Measurements from ENCODE around the gene GLDN. TPM values are rescaled to one million over a fixed set of nuclear protein-coding genes. Genes with fewer than 3 reads are reported as not detected.

Gene GLDN
- polyA plus RNA-seq, 3 donors = 0.13 to 0.74 (median 0.24) TPM

DNA sequence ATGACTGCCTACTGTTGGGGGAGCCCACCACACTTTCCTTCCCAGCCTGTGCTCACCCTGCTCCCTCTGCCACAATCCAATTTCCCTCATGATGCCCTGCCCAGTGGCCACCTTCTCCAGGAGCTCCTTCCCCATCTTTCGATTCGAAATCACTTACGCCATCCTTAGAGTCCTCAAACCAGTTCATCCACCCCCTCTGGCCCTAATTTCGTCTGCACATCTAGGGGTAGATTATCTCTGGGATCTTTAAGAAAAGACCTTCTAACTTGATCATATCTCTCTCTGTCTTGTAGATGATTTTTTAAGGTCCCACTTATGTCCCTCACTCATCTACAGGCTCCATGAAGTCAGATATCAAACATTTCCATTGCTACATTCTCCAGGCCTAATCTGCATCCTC, 20.1 kb upstream of the GLDN start:
- no peak for DNase-seq (ENCODE audit: low read depth in 3 of 3, low spot score in 2 of 3)

DNA sequence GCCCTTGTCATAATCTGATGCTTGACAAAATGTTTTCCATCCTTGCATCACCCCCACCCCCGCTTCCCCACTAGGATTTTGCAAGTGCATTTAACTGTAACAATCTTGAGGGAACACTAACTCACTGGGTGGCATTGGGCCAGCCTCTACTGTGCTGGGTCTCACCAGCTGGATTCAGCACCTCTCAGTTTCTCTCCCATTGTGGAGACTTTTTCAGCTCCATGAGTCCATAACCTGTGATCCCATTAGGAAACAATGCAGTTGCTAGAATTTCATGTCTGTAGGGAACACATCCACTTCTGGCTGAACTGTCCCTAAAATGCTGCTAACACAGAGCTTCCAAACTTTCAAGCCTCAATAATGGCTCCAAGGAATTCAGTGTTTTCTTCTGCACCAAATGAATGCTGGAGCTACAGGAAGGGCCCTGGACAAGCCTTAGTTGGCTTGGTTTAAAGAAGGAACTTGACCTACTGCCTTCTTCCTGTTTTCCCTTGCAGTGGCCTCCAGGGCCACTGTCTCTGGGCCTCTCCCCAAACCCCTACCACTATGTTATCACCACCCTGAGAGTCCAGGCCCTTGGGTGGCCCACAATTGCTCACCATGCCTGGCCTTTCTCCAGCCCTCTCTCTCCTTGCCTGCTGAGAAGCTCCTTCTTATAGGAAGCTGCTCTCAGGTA, 18.7 kb upstream of the GLDN start:
- DNase-seq (ENCODE audit: low read depth in 3 of 3, low spot score in 2 of 3) = no peak

DNA sequence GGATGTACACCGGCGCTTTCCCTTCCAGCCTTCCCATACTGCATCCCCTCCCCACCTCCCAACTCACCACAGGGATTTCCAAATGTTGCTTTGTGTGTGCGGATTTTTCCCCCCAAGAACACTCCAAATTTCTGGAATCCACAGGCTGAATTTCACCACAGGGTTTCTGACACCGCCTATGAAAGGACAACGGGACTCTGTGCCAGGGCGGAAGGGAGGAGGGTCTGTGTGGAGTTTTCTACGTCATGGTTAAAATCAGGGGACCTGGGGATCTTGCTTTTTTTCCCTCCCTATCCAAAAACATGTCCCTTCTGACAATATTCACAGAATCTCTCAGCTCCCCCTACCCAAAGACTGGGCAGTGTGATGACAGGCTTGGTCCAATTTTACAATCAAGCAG, 17.7 kb upstream of the GLDN start:
- DNase-seq (ENCODE audit: low read depth in 3 of 3, low spot score in 2 of 3) = no peak

DNA sequence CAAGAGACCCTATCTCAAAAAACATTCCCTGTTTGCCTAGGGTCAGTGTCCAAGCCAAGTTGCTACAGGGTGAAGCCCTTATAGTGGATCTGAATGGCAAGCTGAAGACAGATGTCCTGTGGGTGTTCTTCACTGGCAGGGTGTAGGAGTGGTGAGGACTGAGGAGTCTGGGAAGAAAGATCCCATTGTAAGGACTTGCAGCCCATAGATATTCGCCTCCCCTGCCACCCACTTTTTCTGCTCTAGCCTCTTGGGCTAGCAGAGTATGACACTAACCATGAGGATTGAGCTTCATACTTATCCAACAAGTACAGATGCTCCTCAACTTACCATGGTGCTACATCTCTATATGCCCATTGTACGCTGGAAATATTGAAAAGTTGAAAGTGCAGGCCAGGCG, 16.3 kb upstream of the GLDN start:
- no peak for DNase-seq (ENCODE audit: low read depth in 3 of 3, low spot score in 2 of 3)

DNA sequence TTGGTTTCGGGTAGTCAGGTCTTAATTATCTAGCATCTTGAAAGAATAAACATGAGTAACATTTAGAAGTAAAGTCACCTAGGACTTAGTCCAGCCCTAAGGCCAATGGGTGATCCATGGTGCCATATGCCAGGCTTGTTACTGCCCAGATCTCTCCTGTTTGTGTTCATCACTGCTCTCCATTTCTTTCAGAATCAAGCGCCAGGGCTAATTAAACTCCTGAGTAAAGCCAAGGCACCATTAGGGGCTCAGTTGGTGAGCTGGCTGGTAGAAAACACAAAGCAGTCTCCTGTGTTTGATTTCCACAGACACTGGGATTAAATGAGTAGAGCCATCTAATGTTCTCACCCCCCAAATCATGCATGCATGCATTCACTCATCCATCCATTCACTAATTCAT, 14.4 kb upstream of the GLDN start:
- no peak for DNase-seq (ENCODE audit: low read depth in 3 of 3, low spot score in 2 of 3)

DNA sequence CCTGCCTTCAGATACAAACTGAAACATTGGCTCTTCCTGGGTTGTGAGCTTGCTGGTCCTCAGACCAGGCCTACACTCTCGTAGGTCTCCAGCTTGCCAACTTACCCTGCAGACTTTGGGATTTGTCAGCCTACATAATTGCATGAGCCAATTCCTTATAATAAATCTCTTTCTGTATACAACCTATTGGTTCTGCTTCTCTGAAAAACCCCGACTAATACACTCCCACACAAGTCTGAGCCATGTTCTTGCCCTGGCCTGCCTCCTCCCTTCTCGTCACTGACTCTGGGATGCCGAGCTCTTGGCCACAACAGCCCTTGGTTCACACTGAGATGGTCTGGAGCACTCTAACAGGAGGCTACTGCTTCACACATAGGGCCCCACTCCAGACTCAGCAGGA, 12.5 kb upstream of the GLDN start:
- no peak for DNase-seq (ENCODE audit: low read depth in 3 of 3, low spot score in 2 of 3)

DNA sequence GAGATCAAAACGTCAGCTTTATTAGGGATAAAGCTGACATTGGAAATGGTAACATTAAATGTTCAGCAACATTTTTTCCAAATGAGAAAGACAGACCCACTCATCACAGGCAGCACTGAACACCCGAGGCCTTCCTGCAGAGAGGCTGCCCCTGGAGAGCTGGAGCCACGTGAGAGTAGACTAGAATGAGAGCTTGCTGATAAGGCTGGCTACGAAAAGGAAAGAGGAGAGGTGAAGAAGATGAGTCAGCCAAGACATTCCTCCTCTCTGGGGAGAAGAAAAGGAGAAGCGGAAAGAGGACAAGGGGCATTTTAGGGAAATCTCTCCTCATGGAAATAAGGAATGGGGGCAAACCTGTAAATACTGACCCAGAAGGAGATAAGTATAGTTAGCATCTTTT, 10.3 kb upstream of the GLDN start:
- no peak for DNase-seq (ENCODE audit: low read depth in 3 of 3, low spot score in 2 of 3)

DNA sequence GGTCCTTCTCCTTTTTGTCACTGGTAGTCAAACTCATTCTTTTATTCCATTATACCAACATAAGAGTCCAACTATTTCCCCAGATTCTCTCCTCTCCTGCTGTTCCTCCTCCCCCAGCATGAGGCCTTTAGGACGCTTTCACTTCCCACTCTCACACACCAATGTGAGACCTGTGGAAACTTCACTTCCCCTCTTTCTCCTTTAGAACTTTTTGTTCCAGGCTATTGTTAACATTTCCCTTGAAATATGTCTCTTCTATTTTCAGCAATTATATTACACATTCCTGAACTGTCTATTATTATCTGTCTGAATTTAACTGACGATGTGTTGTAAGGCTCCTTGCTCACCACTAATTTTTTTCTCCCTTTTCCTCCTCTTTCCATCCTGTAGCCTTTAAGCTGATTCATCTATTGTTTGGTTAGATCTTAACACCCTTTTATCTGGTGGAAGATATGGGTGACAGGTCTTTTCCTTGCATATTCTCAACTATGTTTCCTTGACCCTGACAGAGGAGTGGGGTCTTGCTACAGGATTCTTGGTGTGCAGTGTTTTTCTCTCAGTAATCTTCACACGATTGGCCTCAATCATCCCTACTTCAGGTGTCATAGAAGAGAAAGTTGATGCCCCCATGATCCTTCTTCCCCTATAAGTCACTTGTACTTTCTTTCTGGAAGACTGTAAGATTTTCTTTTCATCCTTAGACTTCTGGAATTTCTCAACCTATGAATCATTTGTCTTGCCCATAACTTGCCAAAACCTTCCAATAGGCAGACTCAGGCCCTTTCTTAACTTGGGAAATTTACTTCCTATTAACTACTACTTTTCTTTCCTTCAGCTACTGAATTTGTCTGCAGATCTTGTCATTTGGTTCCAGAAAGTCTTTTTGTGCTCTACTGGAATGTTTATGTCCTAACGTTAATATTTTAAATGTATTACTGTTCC, 9.0 kb upstream of the GLDN start:
- DNase-seq (ENCODE audit: low read depth in 3 of 3, low spot score in 2 of 3) = no peak

DNA sequence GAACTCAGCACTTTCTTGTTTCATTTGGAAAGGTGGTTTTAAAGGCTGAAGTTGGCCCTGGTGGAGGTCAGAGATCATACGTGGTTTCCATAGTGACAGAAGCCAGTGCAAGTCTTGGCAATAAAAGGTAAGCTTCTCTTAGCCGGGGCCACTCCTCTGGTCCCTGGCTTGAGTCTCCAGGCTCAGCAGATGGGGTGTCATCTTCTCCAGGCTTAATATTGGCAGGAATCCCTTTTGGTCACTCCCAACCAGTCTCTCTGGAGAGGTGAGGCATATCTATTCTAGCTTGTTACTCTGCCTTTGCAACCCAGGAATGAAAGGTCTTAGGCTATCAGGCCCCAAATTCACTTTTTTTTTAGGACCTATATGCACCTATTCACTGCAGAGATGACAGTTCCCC, 7.9 kb upstream of the GLDN start:
- no peak for DNase-seq (ENCODE audit: low read depth in 3 of 3, low spot score in 2 of 3)

DNA sequence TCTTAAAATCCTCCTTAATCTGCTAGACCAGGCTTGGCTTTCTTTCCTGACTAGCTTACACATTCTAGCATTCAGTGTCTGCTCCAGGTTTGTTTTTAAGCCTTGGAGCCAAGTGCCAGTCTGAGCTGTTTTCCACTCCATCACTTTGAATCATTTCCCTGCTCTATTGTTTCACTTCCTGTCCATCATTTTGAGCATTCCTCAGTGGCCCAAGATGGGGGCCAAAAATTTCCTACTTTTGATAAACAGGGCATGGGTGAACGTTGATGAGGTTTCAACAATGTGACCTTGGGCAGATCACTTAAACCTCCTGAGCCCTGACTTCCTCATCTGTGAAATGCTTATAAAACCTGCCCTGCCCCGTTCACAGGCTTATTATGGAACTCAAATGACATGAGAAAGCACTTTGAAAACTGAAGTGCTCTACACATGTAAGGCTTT, 7.4 kb upstream of the GLDN start:
- DNase-seq (ENCODE audit: low read depth in 3 of 3, low spot score in 2 of 3) = no peak

DNA sequence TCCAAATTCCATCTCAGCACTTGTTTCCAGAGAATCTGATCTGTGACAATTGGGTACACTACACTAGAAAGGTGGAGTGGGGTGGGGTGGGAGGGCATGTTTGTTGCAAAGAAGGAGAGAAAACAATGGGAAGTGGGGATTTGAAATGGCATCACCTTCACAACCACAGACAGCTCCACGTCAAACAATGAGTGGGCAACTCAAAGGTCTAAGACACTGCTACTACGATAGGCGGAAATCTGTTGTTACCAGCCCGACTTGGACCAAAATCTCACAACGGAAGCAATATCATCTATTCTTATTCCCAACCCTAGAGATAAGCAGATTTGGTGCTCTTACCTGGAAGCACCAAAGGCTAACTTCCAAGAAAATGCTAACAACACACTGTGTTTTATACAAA, 6.4 kb upstream of the GLDN start:
- no peak for DNase-seq (ENCODE audit: low read depth in 3 of 3, low spot score in 2 of 3)

DNA sequence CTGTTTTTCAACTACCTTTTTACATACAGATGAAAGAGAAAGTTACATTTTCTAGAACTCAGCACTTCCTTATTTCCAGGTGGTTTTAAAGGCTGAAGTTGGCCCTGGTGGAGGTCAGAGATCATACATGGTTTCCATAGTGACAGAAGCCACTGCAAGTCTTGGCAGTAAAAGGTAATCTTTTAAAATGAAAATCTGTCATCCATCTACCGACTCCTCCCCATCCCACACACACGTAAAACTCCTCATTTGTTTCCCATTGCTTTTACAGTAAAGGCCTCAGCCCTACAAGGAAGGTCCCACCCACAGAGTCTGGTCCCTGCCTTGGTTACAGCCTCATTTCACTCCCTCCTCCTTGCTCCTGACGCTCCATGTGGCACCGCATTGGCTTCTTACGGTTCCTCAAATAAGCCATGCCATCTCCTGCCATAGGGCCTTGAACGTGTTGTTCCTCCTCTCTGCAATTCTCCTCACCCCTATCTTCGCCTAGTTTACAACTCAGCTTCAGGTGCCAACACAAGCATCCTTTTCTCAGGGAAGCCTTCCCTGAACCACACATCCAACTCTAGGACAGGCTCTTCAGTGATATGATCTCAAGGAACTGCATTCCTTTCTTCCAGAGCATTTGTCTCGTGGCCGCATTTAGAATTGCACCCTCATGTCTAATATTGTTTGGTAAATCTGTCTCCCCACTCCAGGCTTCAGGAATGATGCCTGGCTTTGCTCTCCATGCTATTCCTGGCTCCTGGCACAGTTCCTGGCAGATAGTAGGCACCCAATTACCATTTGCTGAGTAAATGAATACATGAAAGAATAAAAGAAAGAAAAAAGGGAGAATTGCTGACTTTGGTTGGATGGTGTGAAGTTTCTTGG, 5.7 kb upstream of the GLDN start:
- no peak for DNase-seq (ENCODE audit: low read depth in 3 of 3, low spot score in 2 of 3)

DNA sequence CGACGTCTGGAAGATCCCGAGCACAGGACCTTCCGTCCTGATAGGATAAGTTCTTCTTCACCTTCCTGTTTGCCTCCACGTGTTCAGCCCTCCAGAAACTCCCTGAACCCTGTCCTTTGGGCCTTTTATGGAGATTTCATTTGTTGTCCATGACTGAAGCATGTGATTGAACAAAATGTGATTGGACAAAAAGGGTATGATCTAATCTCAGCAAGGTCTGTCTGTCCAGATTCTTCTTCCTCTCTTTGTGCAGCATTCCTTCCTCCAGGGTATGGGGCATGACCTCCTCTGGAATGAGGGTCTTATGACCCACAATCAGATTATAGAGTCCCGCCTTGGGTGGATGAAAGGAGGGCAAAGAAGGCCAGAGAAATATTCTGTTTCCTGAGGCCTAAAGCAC, 3.0 kb upstream of the GLDN start, which contains the start of gene CYP19A1:
Gene CYP19A1, minus strand, starts transcription at position 101 of the 400 bp plus-strand sequence. CDS start 95,684 bp downstream, outside the sequence.
- no peak for DNase-seq (ENCODE audit: low read depth in 3 of 3, low spot score in 2 of 3)

DNA sequence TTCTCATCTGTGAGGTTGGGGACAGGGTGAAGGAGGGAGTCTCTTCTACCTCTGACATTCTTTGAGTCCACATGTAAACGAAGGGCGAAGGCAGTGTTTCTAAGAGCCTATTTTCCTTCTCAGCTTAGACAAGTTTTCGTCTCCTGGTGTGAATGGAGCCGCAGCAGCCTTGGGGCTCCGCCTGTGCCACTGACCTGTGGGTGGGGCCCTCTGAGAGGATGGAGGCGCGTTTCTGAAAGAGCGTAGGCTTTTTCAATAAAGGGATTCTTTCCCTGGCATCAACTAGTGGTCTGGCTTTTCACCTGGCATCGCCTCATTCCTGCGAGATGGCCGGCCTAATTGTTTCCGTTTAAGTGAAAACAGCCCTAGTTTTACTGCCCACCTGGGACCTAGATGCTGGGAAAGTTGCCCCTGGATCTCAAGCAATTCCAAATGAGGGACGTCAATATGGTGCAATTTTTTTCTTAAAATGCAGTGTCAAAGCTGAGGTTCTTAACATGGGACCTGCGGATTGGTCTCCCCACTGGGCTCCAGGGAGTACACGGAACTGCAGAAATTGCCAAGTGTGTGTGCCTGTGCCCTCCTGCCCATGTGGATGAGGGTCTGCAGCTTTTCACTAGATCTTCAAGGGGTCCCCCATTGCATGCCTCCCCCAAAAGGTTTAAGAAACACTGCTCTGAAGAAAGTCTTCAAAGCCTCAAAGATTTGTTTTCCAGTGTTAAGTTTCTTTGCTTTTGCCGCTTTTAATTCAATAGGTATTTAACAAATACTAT, 958 bp downstream of the GLDN start:
- no peak for DNase-seq (ENCODE audit: low read depth in 3 of 3, low spot score in 2 of 3)

DNA sequence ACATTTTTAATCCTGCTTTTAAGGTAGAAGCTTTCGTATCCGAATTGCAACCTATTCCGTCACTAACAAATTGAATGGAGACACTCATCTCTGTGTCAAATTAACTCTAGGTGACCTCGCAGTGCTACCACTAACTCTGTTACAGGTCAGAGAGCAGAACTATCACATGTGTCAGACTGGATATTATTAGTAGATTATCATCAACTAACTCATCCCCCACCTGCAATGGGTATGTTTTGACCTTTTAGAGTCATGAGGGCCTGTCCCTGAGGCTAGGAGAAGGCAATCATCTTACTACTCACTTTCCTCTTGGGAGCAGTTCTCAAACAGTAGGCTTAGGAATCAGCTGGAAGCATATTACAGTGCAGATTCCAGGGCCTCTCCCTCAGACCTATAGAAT, 2.0 kb downstream of the GLDN start:
- no peak for DNase-seq (ENCODE audit: low read depth in 3 of 3, low spot score in 2 of 3)

DNA sequence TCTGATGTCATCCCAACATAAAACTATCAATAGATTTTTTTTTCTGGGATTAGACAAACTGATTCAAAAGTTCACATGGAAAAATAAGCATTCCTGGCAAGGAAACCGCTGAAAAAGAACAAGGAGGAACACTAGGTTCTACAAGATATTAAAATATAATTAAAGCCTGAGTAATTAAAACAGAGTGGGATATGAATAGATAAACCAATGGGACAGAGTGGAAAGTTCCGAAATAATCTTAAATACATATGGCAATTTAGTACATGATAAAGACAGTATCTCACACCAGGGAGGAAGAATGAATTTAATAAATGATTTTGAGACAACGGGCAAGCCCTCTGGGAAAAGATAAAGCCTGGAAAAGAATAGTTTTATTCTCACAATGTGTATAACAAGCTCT, 4.7 kb downstream of the GLDN start:
- DNase-seq (ENCODE audit: low read depth in 3 of 3, low spot score in 2 of 3) = no peak

DNA sequence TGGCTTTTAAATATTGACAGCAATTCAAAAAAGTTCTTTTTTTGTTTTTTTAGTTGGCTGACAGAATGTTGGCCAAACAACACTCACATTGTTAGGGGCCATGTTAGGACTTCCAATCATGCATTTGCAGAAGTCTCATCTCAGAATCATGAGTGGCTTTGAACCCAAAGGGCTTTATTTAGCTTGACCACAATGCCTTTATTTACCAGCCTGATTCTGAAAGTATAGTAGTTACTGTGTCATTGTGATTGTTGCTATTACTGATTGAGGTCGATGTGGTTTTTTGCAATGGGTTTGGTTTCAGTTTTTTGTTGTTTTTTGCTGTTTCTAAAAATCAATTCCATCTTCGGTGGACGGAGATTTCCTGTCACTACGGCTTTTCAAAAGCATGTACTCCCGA, 7.2 kb downstream of the GLDN start:
- no peak for DNase-seq (ENCODE audit: low read depth in 3 of 3, low spot score in 2 of 3)

DNA sequence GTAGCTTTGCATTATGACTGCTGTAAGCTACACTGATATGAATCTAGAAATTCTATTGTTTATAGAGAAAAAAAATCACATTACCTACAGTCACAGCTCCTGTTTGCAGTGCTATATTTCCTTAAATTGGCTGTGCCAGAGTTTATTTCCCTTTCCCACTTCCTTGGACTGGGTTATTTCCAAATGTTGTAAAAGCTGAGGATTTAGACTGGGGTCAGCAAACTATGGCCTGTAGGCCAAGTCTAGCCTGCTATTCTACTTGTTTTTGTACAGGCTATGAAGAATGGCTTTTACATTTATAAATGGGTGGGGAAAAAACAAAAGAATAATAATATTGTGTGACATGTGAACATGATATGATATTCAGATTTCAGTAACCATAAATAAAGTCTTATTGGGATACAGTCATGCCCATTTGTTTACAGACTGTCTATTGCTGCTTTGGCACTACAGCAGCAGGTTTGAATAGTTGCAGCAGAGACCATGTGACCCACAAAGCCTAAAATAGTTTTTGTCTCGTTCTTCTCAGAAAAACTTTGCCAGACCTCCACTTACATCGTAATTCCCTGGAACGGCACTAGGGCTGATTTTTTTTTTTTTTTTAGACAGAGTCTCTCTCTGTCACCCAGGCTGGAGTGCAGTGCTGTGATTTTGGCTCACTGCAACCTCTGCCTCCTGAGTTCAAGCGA, 7.8 kb downstream of the GLDN start:
- DNase-seq (ENCODE audit: low read depth in 3 of 3, low spot score in 2 of 3) = no peak

DNA sequence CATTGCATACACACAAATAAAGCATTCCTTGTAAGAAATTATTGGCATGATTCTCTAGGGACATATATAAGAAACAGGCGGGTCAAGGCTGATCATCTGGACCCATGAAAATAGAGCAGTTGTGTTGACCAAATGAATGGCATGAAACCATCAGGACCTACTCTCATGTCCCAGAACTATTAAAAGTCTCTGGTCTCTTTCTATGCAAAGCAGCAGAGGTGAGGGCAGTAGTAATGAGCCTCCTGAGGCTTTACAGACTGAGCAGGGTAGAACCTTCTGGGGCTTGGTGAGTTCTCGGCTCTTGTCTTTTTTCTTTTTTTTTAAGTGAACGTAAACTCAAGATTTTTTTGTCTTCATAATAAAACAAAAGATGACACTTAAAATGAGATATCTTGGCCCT, 9.3 kb downstream of the GLDN start:
- DNase-seq (ENCODE audit: low read depth in 3 of 3, low spot score in 2 of 3) = no peak

DNA sequence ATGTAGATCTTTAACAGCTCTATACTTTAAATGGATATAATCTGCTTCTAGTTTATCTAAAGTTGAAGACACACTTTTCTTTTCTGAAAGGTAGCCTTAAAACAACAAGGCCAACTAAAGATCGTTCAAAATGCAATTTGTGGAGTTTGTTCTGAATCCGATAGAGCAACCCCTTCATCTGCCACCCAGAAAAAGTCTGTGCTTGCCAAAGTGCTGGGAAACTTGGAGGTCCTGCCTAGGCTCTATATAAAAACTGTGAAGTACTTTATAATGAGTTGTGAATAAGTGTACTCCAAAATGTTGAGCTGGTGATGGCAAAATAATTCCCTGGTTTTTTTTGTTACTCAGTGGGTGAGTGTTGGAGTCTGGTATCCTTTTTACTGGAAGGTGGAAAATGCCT, 12.5 kb downstream of the GLDN start:
- no peak for DNase-seq (ENCODE audit: low read depth in 3 of 3, low spot score in 2 of 3)

Measured in right renal cortex interstitium (tissue), 3 donors.